HCT116 (cell line): Measurements from ENCODE around the gene ALDH3A2. TPM values are rescaled to one million over a fixed set of nuclear protein-coding genes. Genes with fewer than 3 reads are reported as not detected.

Experiments used
- ATAC-seq: fragments of 200-7000 bp; cut with Tn5 transposase; 2 replicates; pipeline ENCODE4 v1.9.1; 2020; ENCODE audit warnings: mild to moderate bottlenecking, moderate library complexity
- BruUV-seq: library from RNA; stranded (reverse); fragments of 400-500 nt; replicated peaks from 2 replicates; lab custom pipeline; 2021; lab: Mats Ljungman, UMichigan
- CTCF ChIA-PET: fragments of 300-600 bp; sonication (Branson Sonifier 250); formaldehyde crosslinking; loops from one replicate; lab custom pipeline; 2021; ENCODE audit warnings: antibody characterized with exemption; lab: Charles Lee
- POLR2A ChIA-PET: fragments of 300-600, 350-600 bp; sonication (Branson Sonifier 250); formaldehyde crosslinking; loops from one replicate; lab custom pipeline; 2021; ENCODE audit warnings: antibody characterized with exemption; lab: Charles Lee
- RAD21 ChIA-PET, 2 experiments: fragments of 300-600 bp; sonication (Branson Sonifier 250); formaldehyde crosslinking; loops; one replicate each; lab custom pipeline; 2023; ENCODE audit warnings: low total read pairs in 2 of 2; ENCODE audit not compliant: uncharacterized antibody in 2 of 2, unreplicated experiment in 2 of 2, low non-redundant PET in 1 of 2; lab: Charles Lee
- DNase-seq: peaks from one replicate; pipeline ENCODE4 v3.0.0-alpha.2; 2010; ENCODE audit warnings: low read depth, low spot score
- H2AFZ ChIP-seq: fragments of 200-600 bp; shearing (Covaris generic), sonication (generic); 2 replicates; pipeline ENCODE4 v1.6.1; 2017; ENCODE audit warnings: low read depth, mixed run types, mixed read lengths, antibody characterized with exemption, low read length; ENCODE audit not compliant: poor library complexity, severe bottlenecking
- H3K27ac ChIP-seq: 2 replicates; pipeline ENCODE4 v1.5.1; 2012; ENCODE audit warnings: low read depth, low read length
- H3K27me3 ChIP-seq: fragments of 200-600 bp; sonication (generic); 2 replicates; pipeline ENCODE4 v1.6.1; 2016; ENCODE audit warnings: mixed run types, low read length, mixed read lengths; ENCODE audit not compliant: insufficient read depth
- H3K36me3 ChIP-seq, 2 experiments: fragments of 200-500 bp in 1 of 2; fragments of 200-600 bp in 1 of 2; sonication (Bioruptor generic) in 1 of 2; sonication (generic) in 1 of 2; 2 replicates each; pipeline versions ENCODE4 v1.5.1 to v1.6.1; 2014 to 2016; ENCODE audit warnings: low read length in 2 of 2, inconsistent platforms in 1 of 2, mixed read lengths in 1 of 2, mixed run types in 1 of 2; ENCODE audit not compliant: insufficient read depth in 2 of 2, control insufficient read depth in 1 of 2
- H3K4me1 ChIP-seq, 2 experiments: fragments of 200-600 bp in 1 of 2; sonication (generic) in 1 of 2; 2 replicates each; pipeline versions ENCODE4 v1.5.1 to v1.6.1; 2012 to 2017; ENCODE audit warnings: low read length in 2 of 2, inconsistent platforms in 1 of 2, mild to moderate bottlenecking in 1 of 2, mixed read lengths in 1 of 2, mixed run types in 1 of 2, moderate library complexity in 1 of 2; ENCODE audit not compliant: insufficient read depth in 2 of 2, control insufficient read depth in 1 of 2
- H3K4me2 ChIP-seq: fragments of 200-600 bp; sonication (generic); 2 replicates; pipeline ENCODE4 v1.6.1; 2017; ENCODE audit warnings: mixed run types, low read length, mixed read lengths
- H3K4me3 ChIP-seq, 2 experiments: fragments of 200-600 bp in 1 of 2; sonication (generic) in 1 of 2; replicated peaks in 1 of 2; 2 replicates each; pipeline ENCODE4 v1.5.1; 2011 to 2016; ENCODE audit warnings: low read length in 2 of 2, control low read depth in 1 of 2, low read depth in 1 of 2, mild to moderate bottlenecking in 1 of 2, mixed read lengths in 1 of 2, mixed run types in 1 of 2
- H3K79me2 ChIP-seq: fragments of 200-600 bp; sonication (generic); 2 replicates; pipeline ENCODE4 v1.6.1; 2017; ENCODE audit warnings: mild to moderate bottlenecking, mixed run types, low read length, moderate library complexity, mixed read lengths; ENCODE audit not compliant: insufficient read depth
- H3K9ac ChIP-seq: fragments of 200-600 bp; sonication (generic); 2 replicates; pipeline ENCODE4 v1.6.1; 2016; ENCODE audit warnings: low read length, mixed read lengths
- H3K9me2 ChIP-seq: fragments of 200-600 bp; sonication (generic), shearing (Covaris generic); 2 replicates; pipeline ENCODE4 v1.6.1; 2017; ENCODE audit warnings: mixed run types, mild to moderate bottlenecking, moderate library complexity; ENCODE audit not compliant: insufficient read depth
- H3K9me3 ChIP-seq, 2 experiments: fragments of 200-500 bp in 1 of 2; fragments of 200-600 bp in 1 of 2; sonication (Bioruptor generic) in 1 of 2; sonication (generic) in 1 of 2; 2 replicates each; pipeline ENCODE4 v1.6.1; 2014 to 2017; ENCODE audit warnings: low read length in 2 of 2, mixed read lengths in 2 of 2, inconsistent platforms in 1 of 2, low read depth in 1 of 2, mild to moderate bottlenecking in 1 of 2, mixed run types in 1 of 2, moderate library complexity in 1 of 2; ENCODE audit not compliant: control insufficient read depth in 1 of 2, insufficient read depth in 1 of 2
- H4K20me1 ChIP-seq: fragments of 200-600 bp; sonication (generic), shearing (Covaris generic); 2 replicates; pipeline ENCODE4 v1.6.1; 2017; ENCODE audit warnings: mixed run types, mild to moderate bottlenecking, moderate library complexity; ENCODE audit not compliant: insufficient read depth
- ELF1 ChIP-seq: IDR thresholded peaks from 2 replicates; pipeline ENCODE4 v1.6.1; 2012; ENCODE audit warnings: low read depth, borderline replicate concordance
- EZH2phosphoT487 ChIP-seq: fragments of 200-600 bp; IDR thresholded peaks from 2 replicates; pipeline ENCODE4 v1.6.1; 2018; ENCODE audit warnings: antibody characterized with exemption, borderline replicate concordance
- FOSL1 ChIP-seq: IDR thresholded peaks from 2 replicates; pipeline ENCODE4 v1.6.1; 2012; ENCODE audit warnings: low read depth
- JUND ChIP-seq: IDR thresholded peaks from 2 replicates; pipeline ENCODE4 v1.6.1; 2012
- MAX ChIP-seq: IDR thresholded peaks from 2 replicates; pipeline ENCODE4 v1.6.1; 2012
- POLR2A ChIP-seq: IDR thresholded peaks from 2 replicates; pipeline ENCODE4 v1.7.0; 2011; ENCODE audit warnings: borderline replicate concordance; ENCODE audit not compliant: insufficient read depth, insufficient read length; ENCODE audit errors: extremely low read depth
- SIN3A ChIP-seq: IDR thresholded peaks from 2 replicates; pipeline ENCODE4 v1.6.1; 2012; ENCODE audit warnings: low read depth
- SRF ChIP-seq: IDR thresholded peaks from 2 replicates; pipeline ENCODE4 v1.6.1; 2012; ENCODE audit warnings: low read depth
- TCF7L2 ChIP-seq: IDR thresholded peaks from 2 replicates; pipeline ENCODE4 v1.7.0; 2011; ENCODE audit warnings: borderline replicate concordance, inconsistent platforms; ENCODE audit not compliant: insufficient read depth, insufficient read length; ENCODE audit errors: extremely low read depth
- ZBTB33 ChIP-seq: IDR thresholded peaks from 2 replicates; pipeline ENCODE4 v1.6.1; 2011; ENCODE audit warnings: mild to moderate bottlenecking, low read length, moderate library complexity; ENCODE audit not compliant: insufficient replicate concordance; ENCODE audit errors: extremely low read depth
- ZNF274 ChIP-seq: fragments of 200-500 bp; sonication (Bioruptor generic); IDR thresholded peaks from 2 replicates; pipeline ENCODE4 v1.6.1; 2014; ENCODE audit warnings: mild to moderate bottlenecking, low read depth, low read length, inconsistent platforms
- intact Hi-C: fragments of 100-400 bp; cut with micrococcal nuclease; formaldehyde crosslinking; loops from 2 replicates; pipeline ENCODE4 v1.10.0; 2022
- total RNA-seq: library from RNA; stranded (reverse); gene quantifications from one replicate; pipeline ENCODE4 v1.2.1, GENCODE V29; 2021; ENCODE audit not compliant: unreplicated experiment
- TF ChIP-seq, protein P1 (sequence below), 3 experiments: fragments of 200-600 bp in 1 of 3; sonication (generic) in 1 of 3; IDR thresholded peaks in 2 of 3; conservative IDR thresholded peaks in 1 of 3; 2 replicates each; pipeline ENCODE4 v1.5.1; 2012 to 2017; ENCODE audit warnings: low read depth in 2 of 3, low read length in 2 of 3, antibody characterized with exemption in 1 of 3, borderline replicate concordance in 1 of 3, control low read depth in 1 of 3, mild to moderate bottlenecking in 1 of 3, mixed read lengths in 1 of 3, mixed run types in 1 of 3, moderate library complexity in 1 of 3; ENCODE audit not compliant: insufficient read depth in 1 of 3
- TF ChIP-seq, protein P2 (sequence below): IDR thresholded peaks from 2 replicates; pipeline ENCODE4 v1.6.1; 2012

ALDH3A2 gene
- total RNA-seq, 1 experiment from 2014 or later: 86.8 TPM

DNA sequence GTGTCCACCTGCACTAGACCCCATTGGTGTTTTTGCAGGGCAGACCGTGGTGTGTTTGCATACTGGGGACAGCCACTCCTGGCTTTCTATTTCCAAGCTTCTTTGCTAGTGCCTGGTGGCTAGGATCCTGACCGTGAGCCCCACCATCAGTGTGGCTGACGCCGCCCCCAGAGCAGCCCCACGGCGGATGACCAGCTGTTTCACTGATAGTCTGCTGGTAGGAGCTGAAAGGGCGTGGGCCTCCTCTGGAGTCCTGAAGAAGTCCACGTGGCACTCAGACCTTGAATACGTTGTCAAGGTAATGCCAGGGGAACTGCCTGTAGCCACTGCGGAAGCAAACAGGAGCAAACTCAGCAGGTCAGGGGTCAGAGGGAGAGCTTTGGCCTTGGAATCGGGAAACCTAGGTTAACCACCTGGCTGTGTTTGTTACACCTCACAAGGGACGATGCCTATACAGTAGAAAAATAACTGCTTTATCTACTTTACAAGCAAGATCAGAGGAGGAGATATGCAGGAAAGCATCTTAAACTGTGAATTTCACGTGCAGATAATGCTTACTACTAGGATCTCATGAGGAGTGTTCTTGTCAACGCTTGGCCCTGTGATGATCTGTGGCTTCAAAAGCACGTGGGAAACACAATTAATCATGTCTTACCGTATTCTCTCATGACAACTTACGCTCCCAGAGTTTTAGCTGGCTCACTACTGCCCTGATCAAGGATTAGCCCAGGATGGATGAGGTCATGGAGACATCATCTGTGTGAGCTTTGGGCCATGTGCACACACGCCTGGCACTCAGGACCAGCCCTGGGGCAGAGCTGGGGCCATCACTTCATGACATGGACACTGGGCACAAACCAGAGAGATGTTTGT is 30.3 kb downstream of the ALDH3A2 start:
- H3K27ac ChIP-seq: no peak overlapping the region
- H3K4me1 ChIP-seq: peaks cover 3 to 8% of the 10 kb centered on the region in 2 experiments; a peak in 3 of 4 replicates
- DNase-seq (no peak), ATAC-seq (no peak)
- no peaks in the 10 kb centered on the region for H3K9me2 ChIP-seq
- CTCF ChIA-PET: interaction anchor here (0.5 kb wide), 1 partner anchor 50 kb away, joined by 3 read pairs; no protein-coding TSS in a partner anchor
- H3K4me2 ChIP-seq: no peak overlapping the region
- no peaks in the 10 kb centered on the region for H3K27me3 ChIP-seq
- no peak overlapping the region for H3K9ac ChIP-seq
- BruUV-seq: no TSS peak
- intact Hi-C loops: no loop called here
- RAD21 ChIA-PET: no interaction called here
- TF ChIP-seq, protein P1, sequence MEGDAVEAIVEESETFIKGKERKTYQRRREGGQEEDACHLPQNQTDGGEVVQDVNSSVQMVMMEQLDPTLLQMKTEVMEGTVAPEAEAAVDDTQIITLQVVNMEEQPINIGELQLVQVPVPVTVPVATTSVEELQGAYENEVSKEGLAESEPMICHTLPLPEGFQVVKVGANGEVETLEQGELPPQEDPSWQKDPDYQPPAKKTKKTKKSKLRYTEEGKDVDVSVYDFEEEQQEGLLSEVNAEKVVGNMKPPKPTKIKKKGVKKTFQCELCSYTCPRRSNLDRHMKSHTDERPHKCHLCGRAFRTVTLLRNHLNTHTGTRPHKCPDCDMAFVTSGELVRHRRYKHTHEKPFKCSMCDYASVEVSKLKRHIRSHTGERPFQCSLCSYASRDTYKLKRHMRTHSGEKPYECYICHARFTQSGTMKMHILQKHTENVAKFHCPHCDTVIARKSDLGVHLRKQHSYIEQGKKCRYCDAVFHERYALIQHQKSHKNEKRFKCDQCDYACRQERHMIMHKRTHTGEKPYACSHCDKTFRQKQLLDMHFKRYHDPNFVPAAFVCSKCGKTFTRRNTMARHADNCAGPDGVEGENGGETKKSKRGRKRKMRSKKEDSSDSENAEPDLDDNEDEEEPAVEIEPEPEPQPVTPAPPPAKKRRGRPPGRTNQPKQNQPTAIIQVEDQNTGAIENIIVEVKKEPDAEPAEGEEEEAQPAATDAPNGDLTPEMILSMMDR (IDR thresholded peaks at IDR 0.05 in 2 of 3, conservative IDR thresholded peaks at IDR 0.05 in 1 of 3; ENCODE audit: borderline replicate concordance in 1 of 3, insufficient read depth in 1 of 3, low read depth in 2 of 3, low read length in 2 of 3): no peak
- TF ChIP-seq JUND (no peak), ZBTB33 (no peak), EZH2phosphoT487 (no peak), SIN3A (no peak), MAX (no peak), POLR2A (no peak), ELF1 (no peak), SRF (no peak), ZNF274 (no peak), TCF7L2 (no peak), FOSL1 (no peak)
- TF ChIP-seq, protein P2, sequence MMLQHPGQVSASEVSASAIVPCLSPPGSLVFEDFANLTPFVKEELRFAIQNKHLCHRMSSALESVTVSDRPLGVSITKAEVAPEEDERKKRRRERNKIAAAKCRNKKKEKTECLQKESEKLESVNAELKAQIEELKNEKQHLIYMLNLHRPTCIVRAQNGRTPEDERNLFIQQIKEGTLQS: no peak
- no peaks in the 10 kb centered on the region for H4K20me1 ChIP-seq
- H2AFZ ChIP-seq: no peak overlapping the region
- no peaks in the 10 kb centered on the region for H3K9me3 ChIP-seq
- H3K4me3 ChIP-seq: no peak overlapping the region
- POLR2A ChIA-PET: no interaction called here
- no peaks in the 10 kb centered on the region for H3K79me2 ChIP-seq
- H3K36me3 ChIP-seq: peaks cover 8 to 10% of the 10 kb centered on the region in 2 experiments; a peak in 3 of 4 replicates
